GM10266 (cell line): Measurements from ENCODE around the gene RNF13.

ENCODE experiments used
- DNase-seq: peaks from one replicate; pipeline ENCODE4 v3.0.0; 2012; ENCODE audit errors: extremely low spot score
- CTCF ChIP-seq: IDR thresholded peaks from 2 replicates; pipeline ENCODE4 v1.5.1; 2012; ENCODE audit warnings: mild to moderate bottlenecking, low read depth; ENCODE audit not compliant: control insufficient read depth, insufficient read depth; ENCODE audit errors: missing control alignments

RNF13 gene

GRCh38 chr3:149839896-149840295 is 26.9 kb downstream of the RNF13 start:
- TF ChIP-seq CTCF = no peak

DNA sequence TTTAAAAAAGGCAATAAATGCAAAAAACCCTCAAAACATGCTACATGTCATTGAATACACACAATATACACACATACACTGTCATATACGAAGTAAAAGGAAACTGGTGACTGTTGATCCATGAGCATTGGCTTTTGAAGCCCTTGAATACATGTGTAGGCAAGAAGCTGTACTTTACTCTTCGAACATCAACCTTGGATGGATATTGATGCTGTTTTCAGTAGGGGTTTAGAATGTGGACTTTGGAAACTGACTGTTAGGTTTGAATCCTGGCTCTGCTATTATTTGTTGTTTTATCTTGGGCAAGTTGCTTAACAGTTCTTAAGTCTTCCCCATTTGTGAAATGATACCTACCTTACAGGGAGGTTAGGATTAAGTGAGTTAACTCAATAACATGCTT is 30.5 kb downstream of the RNF13 start:
- no peak for TF ChIP-seq CTCF
- DNase-seq = no peak

More at GRCh38 chr3:149839896-149840295, 26.9 kb downstream of the RNF13 start:
- no peak for DNase-seq

DNA sequence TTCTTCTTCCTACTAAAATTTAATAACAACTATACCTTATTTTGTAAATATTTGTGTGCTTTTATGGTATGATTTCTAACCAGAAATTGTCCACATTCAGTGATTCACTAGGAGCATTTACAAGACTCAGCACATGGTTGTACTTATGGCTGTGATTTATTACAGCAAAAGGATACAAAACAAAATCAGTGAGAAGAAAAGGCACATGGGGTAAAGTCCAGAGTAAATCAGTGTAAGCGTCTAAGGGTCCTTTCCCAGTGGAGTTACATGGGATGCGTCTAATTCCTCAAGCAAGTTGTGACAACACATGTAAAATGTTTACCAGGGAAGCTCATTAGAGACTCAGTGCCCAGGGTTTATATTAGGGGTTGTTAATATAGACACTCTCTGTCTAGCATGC is 31.1 kb downstream of the RNF13 start:
- no peak for DNase-seq
- TF ChIP-seq CTCF = no peak

- no peak for DNase-seq
Observed at GRCh38 chr3:149845570-149846244, 32.7 kb downstream of the RNF13 start.

DNA sequence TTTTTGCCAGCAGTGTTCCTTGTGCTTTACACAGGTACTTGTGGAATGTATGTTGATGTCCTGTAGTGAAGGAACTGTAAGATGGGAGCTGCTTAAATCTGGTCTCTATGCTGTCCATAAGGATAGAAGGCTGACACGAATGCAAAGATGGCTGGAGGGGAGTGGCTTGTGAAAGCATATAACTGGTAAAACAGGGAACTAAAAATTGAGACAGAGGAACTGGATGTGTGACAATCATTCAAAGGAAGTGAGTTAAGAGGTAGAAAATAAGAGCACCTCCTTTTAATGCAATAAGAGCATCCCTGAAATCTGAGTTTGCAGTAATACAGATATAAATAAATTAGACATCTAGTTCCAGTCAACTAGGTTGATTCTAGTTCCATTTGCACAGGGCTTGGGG is 35.2 kb downstream of the RNF13 start:
- no peak for DNase-seq

More at GRCh38 chr3:149845570-149846244, 32.7 kb downstream of the RNF13 start:
- TF ChIP-seq CTCF = no peak

DNA sequence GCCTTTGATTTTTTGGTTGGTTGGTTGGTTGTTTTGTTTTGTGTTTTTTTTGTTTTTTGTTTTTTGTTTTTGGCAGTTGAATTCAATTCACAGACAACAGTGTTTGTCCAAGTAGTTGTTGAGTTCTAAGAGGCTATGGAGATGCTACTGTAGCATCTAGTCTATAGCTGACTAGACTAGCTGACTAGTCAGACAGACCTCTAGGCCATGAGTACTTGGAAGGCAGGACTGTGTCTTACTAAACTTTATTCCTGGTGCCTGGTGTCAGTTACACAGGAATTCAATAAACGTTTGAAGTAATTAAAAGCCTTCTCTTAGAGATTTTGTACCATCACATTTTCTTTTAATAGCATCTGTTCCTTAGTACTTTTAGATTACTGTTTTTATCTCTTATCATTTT is 35.7 kb downstream of the RNF13 start:
- no peak for TF ChIP-seq CTCF
- no peak for DNase-seq

More for the DNA sequence above, 35.2 kb downstream of the RNF13 start:
- no peak for TF ChIP-seq CTCF

- TF ChIP-seq CTCF = no peak
- no peak for DNase-seq
Observed at GRCh38 chr3:149850787-149851584, 38.0 kb downstream of the RNF13 start.
